GM19043 (cell line): Measurements from ENCODE around the gene CMTR1.
"Not testable (repeated sequence)": the region's sequence is repeated elsewhere in the genome, so short reads cannot be mapped to it uniquely, and the experiment has no call there.

ENCODE experiments used
- ATAC-seq: cut with Tn5 transposase; IDR thresholded peaks from one replicate; pipeline ENCODE4 v1.9.1; 2021; ENCODE audit warnings: low read depth; ENCODE audit not compliant: unreplicated experiment

The CMTR1 gene, protein sequence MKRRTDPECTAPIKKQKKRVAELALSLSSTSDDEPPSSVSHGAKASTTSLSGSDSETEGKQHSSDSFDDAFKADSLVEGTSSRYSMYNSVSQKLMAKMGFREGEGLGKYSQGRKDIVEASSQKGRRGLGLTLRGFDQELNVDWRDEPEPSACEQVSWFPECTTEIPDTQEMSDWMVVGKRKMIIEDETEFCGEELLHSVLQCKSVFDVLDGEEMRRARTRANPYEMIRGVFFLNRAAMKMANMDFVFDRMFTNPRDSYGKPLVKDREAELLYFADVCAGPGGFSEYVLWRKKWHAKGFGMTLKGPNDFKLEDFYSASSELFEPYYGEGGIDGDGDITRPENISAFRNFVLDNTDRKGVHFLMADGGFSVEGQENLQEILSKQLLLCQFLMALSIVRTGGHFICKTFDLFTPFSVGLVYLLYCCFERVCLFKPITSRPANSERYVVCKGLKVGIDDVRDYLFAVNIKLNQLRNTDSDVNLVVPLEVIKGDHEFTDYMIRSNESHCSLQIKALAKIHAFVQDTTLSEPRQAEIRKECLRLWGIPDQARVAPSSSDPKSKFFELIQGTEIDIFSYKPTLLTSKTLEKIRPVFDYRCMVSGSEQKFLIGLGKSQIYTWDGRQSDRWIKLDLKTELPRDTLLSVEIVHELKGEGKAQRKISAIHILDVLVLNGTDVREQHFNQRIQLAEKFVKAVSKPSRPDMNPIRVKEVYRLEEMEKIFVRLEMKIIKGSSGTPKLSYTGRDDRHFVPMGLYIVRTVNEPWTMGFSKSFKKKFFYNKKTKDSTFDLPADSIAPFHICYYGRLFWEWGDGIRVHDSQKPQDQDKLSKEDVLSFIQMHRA

GRCh38 chr6:37432916-37433656 is at the start of gene CMTR1:
Gene CMTR1, plus strand, starts transcription at chr6:37433221. Its CDS starts 2,409 bp downstream, at chr6:37435630.
- peak; percentile 76 for ATAC-seq

DNA sequence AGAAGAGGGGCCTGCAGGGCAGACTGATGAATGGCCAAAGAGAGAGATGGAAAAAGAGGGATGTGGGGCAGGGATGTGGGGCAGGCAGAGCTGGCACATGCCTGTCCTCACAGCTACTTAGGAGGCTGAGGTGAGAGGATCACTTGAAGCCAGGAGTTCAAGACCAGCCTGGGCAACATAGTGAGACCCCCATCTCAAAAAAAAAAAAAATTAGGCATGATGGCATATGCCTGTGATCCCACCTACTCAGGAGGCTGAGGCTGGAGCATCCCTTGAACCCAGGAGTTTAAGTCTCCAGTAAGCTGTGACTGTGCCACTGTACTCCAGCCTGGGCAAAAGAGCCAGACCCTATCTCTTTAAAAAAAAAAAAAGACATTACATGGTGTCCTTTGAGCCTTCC is 44.4 kb upstream of the CMTR1 start:
- ATAC-seq: no peak

GRCh38 chr6:37389857-37390256 is 43.2 kb upstream of the CMTR1 start:
- ATAC-seq: no peak

GRCh38 chr6:37391120-37391519 is 41.9 kb upstream of the CMTR1 start:
- ATAC-seq: no peak

DNA sequence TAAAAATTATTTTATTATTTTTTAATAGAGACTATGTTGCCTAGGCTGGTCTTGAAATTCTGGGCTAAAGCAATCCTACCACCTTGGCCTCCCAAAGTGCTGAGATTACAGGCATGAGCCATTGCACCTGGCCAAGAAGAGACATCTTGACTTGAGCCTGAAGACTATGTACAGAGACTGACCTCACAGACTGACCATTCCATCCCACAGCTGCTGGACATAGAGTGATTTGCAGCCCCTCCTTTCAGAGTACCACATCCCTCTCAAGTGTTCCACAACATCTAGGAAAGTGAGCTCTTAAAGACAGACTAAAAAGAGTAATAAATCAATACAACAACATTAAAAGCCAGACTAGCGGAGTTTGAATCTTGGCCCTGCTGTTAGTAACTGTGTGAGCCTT is 40.2 kb upstream of the CMTR1 start:
- ATAC-seq: no peak

DNA sequence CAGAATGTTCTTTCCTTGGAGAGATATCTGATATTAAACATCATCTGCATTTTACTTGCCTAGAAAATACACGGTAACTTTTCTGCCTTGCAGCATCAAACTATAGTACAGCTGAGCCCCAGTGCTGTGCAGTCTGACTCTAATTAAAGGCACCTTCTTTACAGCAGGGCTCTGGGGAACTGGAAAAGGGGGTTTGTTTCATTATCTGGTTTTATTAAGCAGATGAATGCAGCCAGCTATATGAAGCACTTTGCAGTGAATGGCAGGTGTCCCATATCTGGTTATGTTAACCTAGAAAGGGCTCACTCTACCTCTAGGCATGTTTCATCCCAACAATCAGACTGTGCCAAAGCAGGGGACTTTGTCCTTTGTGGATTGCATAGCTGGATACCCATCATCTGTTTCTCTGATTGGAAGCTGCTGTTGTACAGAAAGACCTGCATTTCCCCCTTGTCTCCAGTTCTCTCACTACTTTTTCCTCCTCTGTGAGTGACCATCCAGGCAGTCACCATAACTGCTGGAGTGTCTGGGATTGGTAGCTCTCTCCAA is 39.6 kb upstream of the CMTR1 start:
- ATAC-seq: no peak

- ATAC-seq: no peak
Observed at GRCh38 chr6:37396571-37397180, 36.3 kb upstream of the CMTR1 start.

- ATAC-seq: no peak
Observed at GRCh38 chr6:37399131-37399530, 33.9 kb upstream of the CMTR1 start.

GRCh38 chr6:37399795-37400490 is 33.1 kb upstream of the CMTR1 start:
- no peak for ATAC-seq

- not testable (repeated sequence) for ATAC-seq
Observed at GRCh38 chr6:37401658-37402057, 31.4 kb upstream of the CMTR1 start.

DNA sequence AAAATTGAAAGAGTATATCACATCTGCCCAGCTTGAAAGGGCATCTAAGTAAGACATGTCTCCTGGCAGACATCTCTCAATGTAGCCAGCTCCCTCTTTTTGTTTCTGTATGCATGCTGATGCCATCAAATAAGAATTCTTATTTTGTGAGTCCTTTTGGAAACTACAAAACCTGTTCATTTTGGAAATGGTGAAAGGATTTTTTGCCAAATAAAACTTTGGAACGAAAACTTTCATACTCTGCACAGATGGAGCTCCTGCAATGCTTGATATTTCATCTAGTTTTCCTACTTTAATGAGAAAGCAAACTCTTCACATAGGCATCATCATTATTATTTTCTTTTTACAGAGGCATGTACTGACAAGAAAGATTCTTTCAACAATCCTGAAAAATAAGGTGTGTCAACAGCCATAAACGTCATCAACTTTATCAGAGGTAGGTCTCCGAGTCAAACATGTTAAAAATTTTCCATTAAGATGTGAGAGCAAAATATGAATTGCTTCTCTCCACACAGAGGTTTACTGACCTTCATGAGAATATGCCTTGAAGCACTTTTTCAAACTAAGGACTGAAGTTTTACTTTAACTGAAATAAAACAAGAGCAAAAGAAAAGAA is 26.2 kb upstream of the CMTR1 start:
- no peak for ATAC-seq

GRCh38 chr6:37407948-37408347 is 25.1 kb upstream of the CMTR1 start:
- no peak for ATAC-seq

DNA sequence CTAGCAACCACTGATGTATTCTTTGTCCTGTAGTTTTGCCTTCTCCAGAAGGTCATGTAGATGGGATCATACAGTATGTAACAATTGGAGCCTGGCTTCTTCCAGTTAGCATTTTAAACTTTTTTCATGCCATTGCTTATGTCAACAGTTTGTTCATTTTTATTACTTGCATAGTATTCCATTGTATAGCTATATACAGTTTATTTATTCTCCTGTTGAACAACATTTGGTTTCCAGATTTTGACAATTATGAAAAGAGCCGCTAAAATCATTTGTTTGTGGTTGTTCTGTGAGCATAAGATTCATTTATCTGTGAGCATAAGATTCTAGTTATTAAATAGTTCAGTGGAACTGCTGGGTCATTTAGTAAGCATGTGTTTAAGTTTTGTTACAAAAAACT is 23.5 kb upstream of the CMTR1 start:
- no peak for ATAC-seq

DNA sequence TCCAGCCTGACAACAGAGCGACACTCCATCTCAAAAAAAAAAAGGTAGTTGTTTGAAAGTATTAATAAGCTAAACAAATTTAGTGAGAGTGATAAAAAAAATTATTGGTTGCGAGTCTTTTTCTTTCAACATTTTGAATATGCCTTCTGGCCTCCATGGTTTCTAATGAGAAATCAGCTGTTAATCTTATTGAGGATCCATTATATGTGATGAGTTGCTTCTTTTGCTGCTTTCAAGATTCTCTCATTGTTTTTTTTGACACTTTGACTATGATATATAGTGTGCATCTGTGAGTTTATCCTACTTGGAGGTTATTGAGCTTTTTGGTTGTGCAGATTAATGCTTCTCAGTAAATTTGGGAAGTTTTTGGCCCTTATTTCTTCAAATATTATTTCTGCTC is 15.6 kb upstream of the CMTR1 start:
- ATAC-seq: no peak

DNA sequence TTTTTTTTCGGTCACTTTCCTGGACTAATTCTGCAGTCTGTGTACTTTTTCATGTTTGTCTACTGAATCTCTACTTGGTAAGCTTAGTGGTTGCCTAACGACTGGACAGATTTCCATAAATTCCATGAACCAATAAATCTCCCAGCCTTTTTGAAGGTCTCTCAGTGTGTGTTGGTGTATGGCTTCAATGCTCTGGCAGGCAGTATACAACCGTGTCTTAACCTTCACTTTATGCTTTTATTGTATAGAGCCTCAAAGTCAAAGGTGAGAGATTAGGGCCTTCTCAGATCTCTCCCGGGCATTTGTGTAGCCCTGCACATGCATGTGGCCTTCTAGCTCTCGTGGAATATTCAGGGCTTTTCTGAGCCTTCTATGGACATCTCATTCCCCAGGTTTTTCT is 14.3 kb upstream of the CMTR1 start:
- no peak for ATAC-seq

DNA sequence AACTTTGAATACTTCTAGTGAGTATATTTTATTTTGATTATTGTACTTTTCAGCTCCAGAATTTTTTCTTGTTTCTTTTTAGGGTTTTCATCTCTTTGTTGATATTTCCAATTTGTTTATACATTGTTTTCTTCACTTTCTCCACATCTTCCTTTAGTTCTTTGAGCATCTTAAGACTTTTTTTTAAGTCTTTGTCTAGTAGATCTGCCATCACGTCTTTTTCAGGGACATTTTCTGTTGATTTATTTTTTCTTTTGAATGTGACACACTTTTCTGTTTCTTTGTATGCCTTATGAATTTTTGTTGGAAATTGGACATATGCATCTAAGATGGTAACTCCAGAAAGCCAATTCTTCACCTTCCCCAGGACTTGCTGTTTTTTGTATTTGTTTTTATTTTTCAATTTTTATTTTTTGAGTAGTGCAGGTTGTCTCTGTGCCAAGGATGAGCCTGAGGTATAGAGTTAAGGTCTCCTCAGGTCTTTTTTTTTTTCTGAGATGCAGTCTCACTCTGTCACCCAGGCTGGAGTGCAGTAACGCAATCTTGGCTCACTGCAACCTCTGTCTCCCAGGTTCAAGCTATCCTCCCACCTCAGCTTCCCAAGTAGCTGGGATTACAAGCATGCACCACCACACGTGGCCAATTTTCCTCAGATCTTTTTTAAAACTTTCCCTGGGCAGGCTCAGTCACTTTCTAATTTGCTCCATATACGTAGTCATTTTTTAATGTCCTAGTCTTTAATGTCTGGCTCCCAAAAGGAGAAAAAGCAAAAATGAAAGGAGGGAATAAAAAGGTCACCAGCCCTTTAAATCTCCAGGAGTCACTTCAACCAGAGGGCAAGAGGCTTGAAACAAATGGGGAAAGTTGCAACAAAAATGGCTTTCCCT is 6.7 kb upstream of the CMTR1 start:
- no peak for ATAC-seq

- no peak for ATAC-seq
Observed at GRCh38 chr6:37426945-37427510, 6.0 kb upstream of the CMTR1 start.

DNA sequence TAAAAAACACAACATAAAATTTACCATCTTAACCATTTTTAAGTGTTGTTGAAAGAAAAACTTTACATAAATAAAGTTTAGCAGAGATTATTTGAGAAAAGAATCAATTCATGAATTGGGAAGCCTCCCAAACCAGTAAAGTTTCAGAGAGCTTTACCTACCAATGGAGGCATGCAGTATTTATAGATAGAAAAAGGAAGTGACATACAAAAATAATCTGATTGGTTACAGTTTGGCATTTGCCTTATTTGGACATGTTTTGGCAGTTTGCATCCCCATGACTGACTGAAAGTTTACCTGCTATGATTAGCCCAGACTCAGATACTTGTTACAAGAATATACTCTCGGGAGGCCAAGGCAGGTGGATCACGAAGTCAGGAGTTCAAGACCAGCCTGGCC is 3.7 kb upstream of the CMTR1 start:
- ATAC-seq: no peak
